ENCODE measurements around the gene ITM2B.

The ITM2B gene

GRCh38 chr13:48296528-48296927 lies 63.5 kb downstream of the ITM2B start:
- H3K9ac ChIP-seq (ENCODE audit: low read length), result no peak overlapping the region
- no peak overlapping the region for H3K4me2 ChIP-seq (ENCODE audit: low read depth, low read length, poor library complexity, severe bottlenecking)
- H3K79me2 ChIP-seq (ENCODE audit: insufficient read depth, low read length), result no peaks in the 10 kb centered on the region
- TF ChIP-seq EZH2phosphoT487 (conservative IDR thresholded peaks at IDR 0.05; ENCODE audit: low read length) (no peak), CTCF (IDR thresholded peaks at IDR 0.05; ENCODE audit: insufficient read depth, low read length, poor library complexity, severe bottlenecking) (no peak)
- no peaks in the 10 kb centered on the region for H3K9me2 ChIP-seq (replicated peaks; ENCODE audit: insufficient read depth, low read length)
- no peaks in the 10 kb centered on the region for H3K9me3 ChIP-seq (ENCODE audit: insufficient read depth, low read length)
- no peaks in the 10 kb centered on the region for H4K20me1 ChIP-seq (ENCODE audit: low read depth, low read length)
- H2AFZ ChIP-seq (ENCODE audit: low read depth, low read length, severe bottlenecking), result no peak overlapping the region
- no peak overlapping the region for H3K4me3 ChIP-seq (ENCODE audit: insufficient read depth, low read length, poor library complexity, severe bottlenecking)
- H3K27ac ChIP-seq (ENCODE audit: low read depth, low read length), result no peak overlapping the region
- H3K27me3 ChIP-seq (ENCODE audit: low read length), result no peaks in the 10 kb centered on the region
- H3K36me3 ChIP-seq (ENCODE audit: low read length), result no peaks in the 10 kb centered on the region
- no peaks in the 10 kb centered on the region for H3F3A ChIP-seq (ENCODE audit: insufficient read depth)

GRCh38 chr13:48297131-48297786 lies 64.3 kb downstream of the ITM2B start:
- Histone ChIP-seq H4K20me1 (ENCODE audit: low read depth, low read length) (no peaks in the 10 kb centered on the region), H3K79me2 (ENCODE audit: insufficient read depth, low read length) (no peaks in the 10 kb centered on the region), H3K9me2 (replicated peaks; ENCODE audit: insufficient read depth, low read length) (no peaks in the 10 kb centered on the region), H3K9ac (ENCODE audit: low read length) (no peak overlapping the region), H3K9me3 (ENCODE audit: insufficient read depth, low read length) (no peaks in the 10 kb centered on the region), H3K27ac (ENCODE audit: low read depth, low read length) (no peak overlapping the region), H3K4me3 (ENCODE audit: insufficient read depth, low read length, poor library complexity, severe bottlenecking) (no peak overlapping the region), H3F3A (ENCODE audit: insufficient read depth) (0 out of 2 replicates have a peak, but pooled peaks cover 3% of the 10 kb centered on the region), H3K36me3 (ENCODE audit: low read length) (no peaks in the 10 kb centered on the region), H3K4me2 (ENCODE audit: low read depth, low read length, poor library complexity, severe bottlenecking) (no peak overlapping the region), H2AFZ (ENCODE audit: low read depth, low read length, severe bottlenecking) (no peak overlapping the region), H3K27me3 (ENCODE audit: low read length) (no peaks in the 10 kb centered on the region)
- TF ChIP-seq CTCF (IDR thresholded peaks at IDR 0.05; ENCODE audit: insufficient read depth, low read length, poor library complexity, severe bottlenecking) (no peak), EZH2phosphoT487 (conservative IDR thresholded peaks at IDR 0.05; ENCODE audit: low read length) (no peak)

- Histone ChIP-seq H3K27ac (ENCODE audit: low read depth, low read length) (no peak overlapping the region), H4K20me1 (ENCODE audit: low read depth, low read length) (no peaks in the 10 kb centered on the region), H2AFZ (ENCODE audit: low read depth, low read length, severe bottlenecking) (no peak overlapping the region), H3K9ac (ENCODE audit: low read length) (no peak overlapping the region), H3K4me3 (ENCODE audit: insufficient read depth, low read length, poor library complexity, severe bottlenecking) (no peak overlapping the region), H3F3A (ENCODE audit: insufficient read depth) (peaks cover 13% of the 10 kb centered on the region; the same call in 1 of the 2 replicates), H3K4me2 (ENCODE audit: low read depth, low read length, poor library complexity, severe bottlenecking) (no peak overlapping the region), H3K9me2 (replicated peaks; ENCODE audit: insufficient read depth, low read length) (no peaks in the 10 kb centered on the region), H3K27me3 (ENCODE audit: low read length) (no peaks in the 10 kb centered on the region), H3K36me3 (ENCODE audit: low read length) (no peaks in the 10 kb centered on the region), H3K79me2 (ENCODE audit: insufficient read depth, low read length) (peaks cover 9% of the 10 kb centered on the region), H3K9me3 (ENCODE audit: insufficient read depth, low read length) (no peaks in the 10 kb centered on the region)
- no peak for TF ChIP-seq CTCF (IDR thresholded peaks at IDR 0.05; ENCODE audit: insufficient read depth, low read length, poor library complexity, severe bottlenecking)
- no peak for TF ChIP-seq EZH2phosphoT487 (conservative IDR thresholded peaks at IDR 0.05; ENCODE audit: low read length)
These were observed 66.6 kb downstream of the ITM2B start for GRCh38 chr13:48299591-48299990.

Data from SU-DHL-6 (cell line).